ENCODE measurements around the gene KLRB1.
"Not testable (repeated sequence)": the region's sequence is repeated elsewhere in the genome, so short reads cannot be mapped to it uniquely, and the experiment has no call there.

The KLRB1 gene

GRCh38 chr12:9607716-9608115, at the start of gene KLRB1:
KLRB1 (minus strand) TSS chr12:9607916; CDS start chr12:9607839, 77 bp downstream.
- TF ChIP-seq Cebpa-rat (IDR thresholded peaks at IDR 0.05): no peak
- H3K9ac ChIP-seq: no peak within 1 kb of the TSS
- no peak within 1 kb of the TSS for H3K4me3 ChIP-seq
- no peaks in the 10 kb centered on the region for H3K4me1 ChIP-seq
- H3K9me3 ChIP-seq: peaks cover 20% of the 10 kb centered on the region
- H3K36me3 ChIP-seq: peaks cover 12% of the 10 kb centered on the region; the same call in 1 of the 2 replicates
- no peak within 1 kb of the TSS for H3K4me2 ChIP-seq
- no peaks in the 10 kb centered on the region for H3K27me3 ChIP-seq
- H4K20me1 ChIP-seq: no peaks in the 10 kb centered on the region
- no peak within 1 kb of the TSS for H3K27ac ChIP-seq

GRCh38 chr12:9651265-9651729, 43.6 kb upstream of the KLRB1 start:
- no peaks in the 10 kb centered on the region for H3K36me3 ChIP-seq
- H4K20me1 ChIP-seq: no peaks in the 10 kb centered on the region
- peaks cover 10% of the 10 kb centered on the region; the same call in 1 of the 2 replicates for H3K9me3 ChIP-seq
- 0 out of 2 replicates have a peak overlapping the region, but pooled peaks have one; percentile 13 for H3K4me3 ChIP-seq
- H3K4me2 ChIP-seq: peak overlapping the region; percentile 98
- H3K27me3 ChIP-seq: no peaks in the 10 kb centered on the region
- TF ChIP-seq Cebpa-rat (IDR thresholded peaks at IDR 0.05): no peak
- H3K4me1 ChIP-seq: peaks cover 79% of the 10 kb centered on the region
- peak overlapping the region; percentile 56 for H3K9ac ChIP-seq
- H3K27ac ChIP-seq: peak overlapping the region; percentile 90

- H3K4me2 ChIP-seq: peak overlapping the region; percentile 98
- no peaks in the 10 kb centered on the region for H4K20me1 ChIP-seq
- peaks cover 12% of the 10 kb centered on the region for H3K9me3 ChIP-seq
- H3K4me1 ChIP-seq: peaks cover 72% of the 10 kb centered on the region
- no peaks in the 10 kb centered on the region for H3K36me3 ChIP-seq
- peak overlapping the region; percentile 76 for H3K9ac ChIP-seq
- no peak for TF ChIP-seq Cebpa-rat (IDR thresholded peaks at IDR 0.05)
- H3K4me3 ChIP-seq: peak overlapping the region; percentile 68
- H3K27me3 ChIP-seq: no peaks in the 10 kb centered on the region
- H3K27ac ChIP-seq: peak overlapping the region; percentile 90
These were observed 42.4 kb upstream of the KLRB1 start for GRCh38 chr12:9650151-9650576.

- peak overlapping the region; percentile 68 for H3K4me3 ChIP-seq
- peak overlapping the region; percentile 98 for H3K4me2 ChIP-seq
- H3K27me3 ChIP-seq: no peaks in the 10 kb centered on the region
- H3K9me3 ChIP-seq: peaks cover 16% of the 10 kb centered on the region
- no peaks in the 10 kb centered on the region for H3K36me3 ChIP-seq
- no peak for TF ChIP-seq Cebpa-rat (IDR thresholded peaks at IDR 0.05)
- no peaks in the 10 kb centered on the region for H4K20me1 ChIP-seq
- peaks cover 65% of the 10 kb centered on the region for H3K4me1 ChIP-seq
- peak overlapping the region; percentile 76 for H3K9ac ChIP-seq
- peak overlapping the region; percentile 90 for H3K27ac ChIP-seq
These were observed 41.8 kb upstream of the KLRB1 start for GRCh38 chr12:9649532-9649940.

GRCh38 chr12:9648701-9649531, 41.2 kb upstream of the KLRB1 start:
- TF ChIP-seq Cebpa-rat (IDR thresholded peaks at IDR 0.05): no peak
- no peaks in the 10 kb centered on the region for H3K27me3 ChIP-seq
- peaks cover 10% of the 10 kb centered on the region for H3K9me3 ChIP-seq
- no peaks in the 10 kb centered on the region for H4K20me1 ChIP-seq
- peak overlapping the region; percentile 98 for H3K4me2 ChIP-seq
- peak overlapping the region; percentile 90 for H3K27ac ChIP-seq
- H3K4me3 ChIP-seq: peak overlapping the region; percentile 68
- peaks cover 65% of the 10 kb centered on the region for H3K4me1 ChIP-seq
- H3K36me3 ChIP-seq: no peaks in the 10 kb centered on the region
- H3K9ac ChIP-seq: peak overlapping the region; percentile 76

GRCh38 chr12:9647825-9648700, 40.3 kb upstream of the KLRB1 start:
- H3K4me1 ChIP-seq: peaks cover 64% of the 10 kb centered on the region
- TF ChIP-seq Cebpa-rat (IDR thresholded peaks at IDR 0.05): no peak
- no peaks in the 10 kb centered on the region for H4K20me1 ChIP-seq
- peak overlapping the region; percentile 98 for H3K4me2 ChIP-seq
- H3K27me3 ChIP-seq: no peaks in the 10 kb centered on the region
- peak overlapping the region; percentile 76 for H3K9ac ChIP-seq
- H3K27ac ChIP-seq: peak overlapping the region; percentile 90
- H3K9me3 ChIP-seq: peaks cover 7% of the 10 kb centered on the region
- peak overlapping the region; percentile 68 for H3K4me3 ChIP-seq
- H3K36me3 ChIP-seq: no peaks in the 10 kb centered on the region

GRCh38 chr12:9646794-9647781, 39.4 kb upstream of the KLRB1 start:
- Histone ChIP-seq H4K20me1 (no peaks in the 10 kb centered on the region), H3K27me3 (no peaks in the 10 kb centered on the region), H3K9me3 (peaks cover 16% of the 10 kb centered on the region), H3K4me2 (peak overlapping the region; percentile 98), H3K36me3 (no peaks in the 10 kb centered on the region), H3K9ac (peak overlapping the region; percentile 76), H3K27ac (peak overlapping the region; percentile 90), H3K4me1 (peaks cover 54% of the 10 kb centered on the region), H3K4me3 (peak overlapping the region; percentile 68)
- TF ChIP-seq Cebpa-rat (IDR thresholded peaks at IDR 0.05): no peak

- H3K4me2 ChIP-seq, H3K36me3 ChIP-seq, H4K20me1 ChIP-seq, H3K27ac ChIP-seq, H3K9ac ChIP-seq, H3K27me3 ChIP-seq, H3K4me3 ChIP-seq: not testable (repeated sequence)
- Histone ChIP-seq H3K9me3 (peaks cover 27% of the 10 kb centered on the region), H3K4me1 (peaks cover 35% of the 10 kb centered on the region)
These were observed 37.4 kb upstream of the KLRB1 start for GRCh38 chr12:9644985-9645551.
